HG03103 (cell line): ENCODE results near the gene PRXL2B.
"Not testable (repeated sequence)": the region's sequence is repeated elsewhere in the genome, so short reads cannot be mapped to it uniquely, and the experiment has no call there.

ENCODE experiments used
- ATAC-seq: cut with Tn5 transposase; IDR thresholded peaks from one replicate; pipeline ENCODE4 v1.9.1; 2021; ENCODE audit warnings: low read depth; ENCODE audit not compliant: unreplicated experiment

Gene PRXL2B

GRCh38 chr1:2561898-2562895, 24.4 kb upstream of the PRXL2B start:
- ATAC-seq: no peak

- ATAC-seq: no peak
Measured at GRCh38 chr1:2563205-2563604, 23.4 kb upstream of the PRXL2B start.

GRCh38 chr1:2564006-2564814, 22.4 kb upstream of the PRXL2B start:
- no peak for ATAC-seq

GRCh38 chr1:2564815-2565374, 21.7 kb upstream of the PRXL2B start:
- no peak for ATAC-seq

- ATAC-seq: no peak
Measured at GRCh38 chr1:2566101-2567045, 20.2 kb upstream of the PRXL2B start.

- ATAC-seq: no peak
Measured at GRCh38 chr1:2567083-2567679, 19.4 kb upstream of the PRXL2B start.

- not testable (repeated sequence) for ATAC-seq
Measured at GRCh38 chr1:2568187-2568816, 18.3 kb upstream of the PRXL2B start.

- ATAC-seq: no peak
Measured at GRCh38 chr1:2569060-2569459, 17.5 kb upstream of the PRXL2B start.

GRCh38 chr1:2569703-2570102, 16.9 kb upstream of the PRXL2B start:
- not testable (repeated sequence) for ATAC-seq

GRCh38 chr1:2570332-2570731, 16.2 kb upstream of the PRXL2B start:
- no peak for ATAC-seq

GRCh38 chr1:2571348-2571747, 15.2 kb upstream of the PRXL2B start:
- ATAC-seq: no peak

GRCh38 chr1:2573250-2573920, 13.2 kb upstream of the PRXL2B start:
- no peak for ATAC-seq

- ATAC-seq: no peak
Measured at GRCh38 chr1:2574350-2574749, 12.2 kb upstream of the PRXL2B start.

GRCh38 chr1:2575801-2576663, 10.5 kb upstream of the PRXL2B start:
- ATAC-seq: no peak

- peak; percentile 24 for ATAC-seq
Measured at GRCh38 chr1:2577565-2578075, 9.0 kb upstream of the PRXL2B start.

GRCh38 chr1:2578758-2579118, 7.8 kb upstream of the PRXL2B start:
- ATAC-seq: no peak

GRCh38 chr1:2580691-2581090, 5.9 kb upstream of the PRXL2B start:
- ATAC-seq: no peak

- ATAC-seq: no peak
Measured at GRCh38 chr1:2582391-2582790, 4.2 kb upstream of the PRXL2B start.
